Gastroesophageal sphincter (tissue), 4 donors: ENCODE data around the gene SGSH. TPM values are rescaled to one million over a fixed set of nuclear protein-coding genes. Genes with fewer than 3 reads are reported as not detected.

Source experiments
- ATAC-seq: fragments of 150-250 bp; one replicate; pipeline ENCODE4 v1.9.1; 2016; ENCODE audit warnings: mild to moderate bottlenecking, moderate library complexity
- H3K27ac ChIP-seq, 4 donors: fragments of 200-600 bp; sonication (generic) in 3 of 4; 1 replicate in 3 of 4; 2 replicates in 1 of 4; pipeline ENCODE4 v1.5.1; 2016 to 2019
- H3K27me3 ChIP-seq: fragments of 200-600 bp; sonication (generic); one replicate; pipeline ENCODE4 v1.5.1; 2019
- H3K36me3 ChIP-seq, 2 donors: fragments of 200-600 bp; sonication (generic); one replicate each; pipeline ENCODE4 v1.5.1; 2019; ENCODE audit warnings: control low read depth in 1 of 2
- H3K4me1 ChIP-seq, 3 donors: fragments of 200-600 bp; sonication (generic); 1 replicate in 2 of 3; 2 replicates in 1 of 3; pipeline ENCODE4 v1.5.1; 2016 to 2019; ENCODE audit warnings: control low read depth in 2 of 3
- H3K4me3 ChIP-seq, 2 donors: fragments of 200-600 bp; sonication (generic); one replicate each; pipeline ENCODE4 v1.5.1; 2019; ENCODE audit warnings: mild to moderate bottlenecking in 1 of 2, moderate library complexity in 1 of 2
- H3K9me3 ChIP-seq, 3 donors: fragments of 200-600 bp; sonication (generic); one replicate each; pipeline ENCODE4 v1.5.1; 2017 to 2019; ENCODE audit warnings: control low read depth in 2 of 3
- CTCF ChIP-seq, 4 experiments: fragments of 200-600 bp in 2 of 4; fragments of 450-650 bp in 2 of 4; sonication (generic) in 1 of 4; IDR thresholded peaks; one replicate each; pipeline ENCODE4 v1.5.1; 2017 to 2019; ENCODE audit warnings: antibody characterized with exemption in 4 of 4, mild to moderate bottlenecking in 2 of 4, moderate library complexity in 2 of 4
- EP300 ChIP-seq: sonication (generic); formaldehyde crosslinking; IDR thresholded peaks from one replicate; pipeline ENCODE4 v1.6.1; 2017; ENCODE audit warnings: antibody characterized with exemption, mild to moderate bottlenecking
- POLR2A ChIP-seq, 2 donors: fragments of 450-650 bp; IDR thresholded peaks; one replicate each; pipeline ENCODE4 v1.6.1; 2017; ENCODE audit warnings: antibody characterized with exemption in 2 of 2, mild to moderate bottlenecking in 2 of 2, moderate library complexity in 1 of 2
- POLR2AphosphoS5 ChIP-seq: sonication (generic); formaldehyde crosslinking; IDR thresholded peaks from one replicate; pipeline ENCODE4 v1.6.1; 2017; ENCODE audit warnings: antibody characterized with exemption
- WGBS, 2 donors: methylation state at CpG; one replicate each; pipeline ENCODE4 v1.1.5; 2018; ENCODE audit warnings: low coverage in 1 of 2; 5-methylcytosine and 5-hydroxymethylcytosine counted together
- total RNA-seq, 4 donors: library from RNA; depleted of rRNA; stranded (reverse); fragments of >200 nt; gene quantifications; one replicate each; pipeline ENCODE4 v1.1.0, GENCODE V29; 2016

SGSH gene
- total RNA-seq, 4 donors from 2014 or later, result 16.8 to 39.2 (median 18.2) TPM

- 76 to 94% methylated on average over 5 to 9 of the region's 48 CpGs for WGBS, 2 donors
- H3K36me3 ChIP-seq, result peaks cover 0 to 89% of the 10 kb centered on the region in 2 donors
These were observed 5.9 kb downstream of the SGSH start for GRCh38 chr17:80214012-80214877.

DNA sequence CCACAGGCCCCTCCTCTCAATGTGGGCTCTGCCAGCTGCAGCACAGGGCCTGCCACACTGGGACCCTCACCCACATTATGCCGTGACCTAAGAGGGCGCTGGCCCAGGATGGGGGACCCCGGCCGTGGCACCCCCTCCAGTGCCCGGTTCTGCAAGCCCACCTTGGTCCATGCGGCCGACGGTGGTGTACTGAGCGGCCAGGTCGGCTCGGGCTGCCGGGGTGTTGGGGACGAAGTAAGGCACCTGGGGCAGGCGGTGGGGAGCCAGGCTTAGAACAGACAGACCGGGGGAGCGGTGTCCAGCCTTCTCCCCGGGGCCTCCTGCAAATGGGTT lies 6.5 kb downstream of the SGSH start:
- WGBS, 2 donors, result no CpG with 5 or more reads among the region's 17 CpGs
- Histone ChIP-seq H3K4me3 (no peak overlapping the region), H3K27ac (no peak overlapping the region), H3K4me1 (peaks cover 0 to 9% (median 0%) of the 10 kb centered on the region in 3 donors), H3K9me3 (no peaks in the 10 kb centered on the region), H3K27me3 (no peaks in the 10 kb centered on the region), H3K36me3 (peaks cover 0 to 95% of the 10 kb centered on the region in 2 donors)
- ATAC-seq, result no peak
- TF ChIP-seq POLR2AphosphoS5 (no peak), POLR2A (IDR thresholded peaks at IDR 0.05) (no peak), CTCF (IDR thresholded peaks at IDR 0.05) (no peak), EP300 (no peak)

More at GRCh38 chr17:80214012-80214877, 5.9 kb downstream of the SGSH start:
- Histone ChIP-seq H3K4me3 (no peak overlapping the region), H3K9me3 (no peaks in the 10 kb centered on the region), H3K27ac (no peak overlapping the region), H3K27me3 (no peaks in the 10 kb centered on the region), H3K4me1 (peaks cover 0 to 15% (median 0%) of the 10 kb centered on the region in 3 donors)
- no peak for ATAC-seq
- TF ChIP-seq POLR2A (IDR thresholded peaks at IDR 0.05) (no peak), CTCF (IDR thresholded peaks at IDR 0.05) (no peak), POLR2AphosphoS5 (no peak), EP300 (no peak)

DNA sequence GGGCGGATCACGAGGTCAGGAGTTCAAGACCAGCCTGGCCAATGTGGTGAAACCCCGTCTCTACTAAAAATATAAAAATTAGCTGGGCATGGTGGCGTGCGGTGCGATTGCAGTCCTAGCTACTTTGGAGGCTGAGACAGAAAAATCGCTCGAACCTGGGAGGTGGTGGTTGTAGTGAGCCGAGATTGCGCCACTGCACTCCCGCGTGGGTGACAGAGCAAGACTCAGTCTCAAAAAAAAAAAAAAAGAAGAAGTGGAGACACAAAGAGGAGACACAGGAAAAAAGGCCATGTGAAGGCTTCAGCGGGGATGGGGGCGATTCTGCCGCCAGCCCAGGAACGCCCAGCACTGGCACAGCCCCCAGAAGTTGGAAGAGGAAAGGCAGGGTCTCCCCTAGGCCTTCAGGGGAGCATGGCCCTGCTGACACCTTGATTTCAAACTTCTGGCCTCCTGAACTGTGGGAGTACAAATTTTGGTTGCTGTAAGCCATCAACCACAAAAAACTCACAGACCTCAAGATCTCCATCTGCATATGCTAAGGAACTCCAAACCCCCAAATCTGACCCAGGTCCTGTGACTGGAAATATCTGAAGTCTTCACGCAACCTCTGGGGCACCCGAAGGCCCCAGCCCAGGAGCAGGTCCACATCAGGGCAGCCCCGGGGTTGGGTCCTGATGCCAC lies 7.0 kb downstream of the SGSH start:
- WGBS, 2 donors, result 81 to 94% methylated on average over 6 to 13 of the region's 19 CpGs
- no peak for TF ChIP-seq CTCF (IDR thresholded peaks at IDR 0.05)
- no peak for TF ChIP-seq EP300
- TF ChIP-seq POLR2AphosphoS5, result no peak
- no peak for TF ChIP-seq POLR2A (IDR thresholded peaks at IDR 0.05)
- Histone ChIP-seq H3K27ac (no peak overlapping the region), H3K4me1 (peaks cover 0 to 4% (median 0%) of the 10 kb centered on the region in 3 donors), H3K4me3 (no peak overlapping the region), H3K9me3 (no peaks in the 10 kb centered on the region), H3K27me3 (no peaks in the 10 kb centered on the region), H3K36me3 (peaks cover 0 to 100% of the 10 kb centered on the region in 2 donors)
- no peak for ATAC-seq

- H3K9me3 ChIP-seq, result no peaks in the 10 kb centered on the region
- 82 to 89% methylated on average over 3 to 4 of the region's 12 CpGs for WGBS, 2 donors
These were observed 7.6 kb downstream of the SGSH start for GRCh38 chr17:80212511-80212910.

More at GRCh38 chr17:80212511-80212910, 7.6 kb downstream of the SGSH start:
- Histone ChIP-seq H3K4me1 (no peaks in the 10 kb centered on the region), H3K36me3 (peaks cover 0 to 98% of the 10 kb centered on the region in 2 donors), H3K4me3 (no peak overlapping the region), H3K27me3 (no peaks in the 10 kb centered on the region), H3K27ac (no peak overlapping the region)
- no peak for TF ChIP-seq CTCF (IDR thresholded peaks at IDR 0.05)
- TF ChIP-seq POLR2AphosphoS5, result no peak
- TF ChIP-seq EP300, result no peak
- no peak for TF ChIP-seq POLR2A (IDR thresholded peaks at IDR 0.05)
- no peak for ATAC-seq
